Mononuclear cell (primary cell): ENCODE results near the gene UTP20. TPM values are rescaled to one million over a fixed set of nuclear protein-coding genes. Genes with fewer than 3 reads are reported as not detected.

ENCODE experiments used
- total RNA-seq: library from RNA; depleted of rRNA; stranded (reverse); fragments of >200 nt; gene quantifications from one replicate; pipeline ENCODE4 v1.2.3, GENCODE V29; 2012

UTP20 gene
- total RNA-seq, 1 donor, result 12.5 TPM

Other genes with a start within 250 kb of the UTP20 start
- gene SLC5A8, start 69.9 kb upstream of the UTP20 start, total RNA-seq, result not detected
- gene ARL1, start 127.7 kb downstream of the UTP20 start, total RNA-seq, result 24.7 TPM
- gene SPIC, start 195.2 kb downstream of the UTP20 start, total RNA-seq, result not detected